SK-N-SH treated with all-trans-retinoic acid at 6 μM for 48 hours (cell line): ENCODE results near the gene PRKCE.

Source experiments
- ATAC-seq: fragments of 200-7000 bp; cut with Tn5 transposase; 3 replicates; pipeline ENCODE4 v1.9.1; 2020; ENCODE audit warnings: mild to moderate bottlenecking, moderate library complexity
- ARNTL ChIP-seq: fragments of 450-650 bp; formaldehyde crosslinking; IDR thresholded peaks from 2 replicates; pipeline ENCODE4 v1.5.0; 2020; ENCODE audit warnings: low read depth, mild to moderate bottlenecking, moderate library complexity, borderline replicate concordance
- BACH2 ChIP-seq: fragments of 250-450 bp; sonication (Bioruptor Pico); IDR thresholded peaks from 2 replicates; pipeline ENCODE4 v1.9.0; 2021; ENCODE audit warnings: mild to moderate bottlenecking, borderline replicate concordance
- GLIS3 ChIP-seq: fragments of 250-450 bp; sonication (Bioruptor Pico); IDR thresholded peaks from 2 replicates; pipeline ENCODE4 v1.5.0; 2020; ENCODE audit warnings: mild to moderate bottlenecking, moderate library complexity
- ISL1 ChIP-seq: fragments of 250-450 bp; sonication (Bioruptor Pico); IDR thresholded peaks from 2 replicates; pipeline ENCODE4 v2.1.2; 2022; ENCODE audit warnings: mild to moderate bottlenecking, moderate library complexity
- PPARA ChIP-seq: fragments of 250-450 bp; sonication (Bioruptor Pico); IDR thresholded peaks from 2 replicates; pipeline ENCODE4 v1.5.0; 2020; ENCODE audit warnings: mild to moderate bottlenecking, borderline replicate concordance
- RARB ChIP-seq: fragments of 250-450 bp; sonication (Bioruptor Pico); IDR thresholded peaks from 2 replicates; pipeline ENCODE4 v1.8.0; 2021; ENCODE audit warnings: mild to moderate bottlenecking, moderate library complexity
- SNAI2 ChIP-seq: fragments of 250-450 bp; sonication (Bioruptor Pico); IDR thresholded peaks from 2 replicates; pipeline ENCODE4 v1.5.0; 2020; ENCODE audit warnings: mild to moderate bottlenecking, moderate library complexity
- TCF4 ChIP-seq: fragments of 250-450 bp; sonication (Bioruptor Pico); IDR thresholded peaks from 2 replicates; pipeline ENCODE4 v1.8.0; 2021; ENCODE audit warnings: mild to moderate bottlenecking, moderate library complexity, borderline replicate concordance
- TOX ChIP-seq: fragments of 250-450 bp; sonication (Bioruptor Pico); IDR thresholded peaks from 2 replicates; pipeline ENCODE4 v1.8.0; 2021; ENCODE audit warnings: mild to moderate bottlenecking, moderate library complexity, borderline replicate concordance
- ZC3H10 ChIP-seq: fragments of 250-450 bp; sonication (Bioruptor Pico); IDR thresholded peaks from 2 replicates; pipeline ENCODE4 v1.5.1; 2021; ENCODE audit warnings: mild to moderate bottlenecking, moderate library complexity
- ZFP3 ChIP-seq: fragments of 250-450 bp; sonication (Bioruptor Pico); IDR thresholded peaks from 2 replicates; pipeline ENCODE4 v1.5.0; 2020; ENCODE audit warnings: mild to moderate bottlenecking, moderate library complexity
- ZFP30 ChIP-seq: fragments of 450-650 bp; formaldehyde crosslinking; IDR thresholded peaks from 2 replicates; pipeline ENCODE4 v1.5.0; 2022; ENCODE audit warnings: mild to moderate bottlenecking, moderate library complexity
- ZNF565 ChIP-seq: fragments of 450-650 bp; formaldehyde crosslinking; conservative IDR thresholded peaks from 2 replicates; pipeline ENCODE4 v1.5.0; 2020; ENCODE audit warnings: low read depth, mild to moderate bottlenecking, moderate library complexity
- ZNF70 ChIP-seq: fragments of 450-650 bp; formaldehyde crosslinking; IDR thresholded peaks from 2 replicates; pipeline ENCODE4 v1.5.0; 2020; ENCODE audit warnings: mild to moderate bottlenecking, moderate library complexity
- ZNF8 ChIP-seq: fragments of 450-650 bp; formaldehyde crosslinking; IDR thresholded peaks from 2 replicates; pipeline ENCODE4 v1.5.0; 2020; ENCODE audit warnings: mild to moderate bottlenecking, moderate library complexity
- TF ChIP-seq, protein P1 (sequence below): fragments of 250-450 bp; sonication (Bioruptor Pico); IDR thresholded peaks from 2 replicates; pipeline ENCODE4 v1.5.1; 2020; ENCODE audit warnings: low read depth, mild to moderate bottlenecking, moderate library complexity
- TF ChIP-seq, protein P2 (sequence below): fragments of 250-450 bp; sonication (Bioruptor Pico); IDR thresholded peaks from 2 replicates; pipeline ENCODE4 v1.8.0; 2021; ENCODE audit warnings: low read depth, mild to moderate bottlenecking, moderate library complexity, borderline replicate concordance
- TF ChIP-seq, protein P3 (sequence below): fragments of 250-450 bp; sonication (Bioruptor Pico); IDR thresholded peaks from 2 replicates; pipeline ENCODE4 v1.5.0; 2020; ENCODE audit warnings: mild to moderate bottlenecking, moderate library complexity

Gene PRKCE

DNA sequence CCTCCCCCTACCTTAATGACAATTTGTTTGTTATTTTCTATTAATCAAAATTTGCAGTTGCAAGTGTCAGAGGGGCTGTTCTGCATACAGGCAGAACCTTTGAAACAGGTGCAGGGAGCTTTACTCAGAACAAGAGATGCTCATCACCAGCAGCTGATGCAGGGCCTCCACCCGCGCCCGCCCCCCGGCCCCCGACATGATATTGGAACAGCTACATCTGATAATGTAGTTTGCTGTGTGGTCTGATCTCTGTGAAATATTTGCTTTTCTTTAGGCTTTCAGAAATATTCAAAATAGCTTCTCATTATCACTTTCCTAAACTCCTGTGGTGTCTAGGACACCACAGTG lies 130.0 kb downstream of the PRKCE start:
- no peak for TF ChIP-seq SNAI2 (CRISPR knock-in tag)
- TF ChIP-seq ZNF565: no peak
- no peak for TF ChIP-seq ISL1 (CRISPR knock-in tag)
- TF ChIP-seq PPARA (CRISPR knock-in tag): no peak
- TF ChIP-seq, protein P1, sequence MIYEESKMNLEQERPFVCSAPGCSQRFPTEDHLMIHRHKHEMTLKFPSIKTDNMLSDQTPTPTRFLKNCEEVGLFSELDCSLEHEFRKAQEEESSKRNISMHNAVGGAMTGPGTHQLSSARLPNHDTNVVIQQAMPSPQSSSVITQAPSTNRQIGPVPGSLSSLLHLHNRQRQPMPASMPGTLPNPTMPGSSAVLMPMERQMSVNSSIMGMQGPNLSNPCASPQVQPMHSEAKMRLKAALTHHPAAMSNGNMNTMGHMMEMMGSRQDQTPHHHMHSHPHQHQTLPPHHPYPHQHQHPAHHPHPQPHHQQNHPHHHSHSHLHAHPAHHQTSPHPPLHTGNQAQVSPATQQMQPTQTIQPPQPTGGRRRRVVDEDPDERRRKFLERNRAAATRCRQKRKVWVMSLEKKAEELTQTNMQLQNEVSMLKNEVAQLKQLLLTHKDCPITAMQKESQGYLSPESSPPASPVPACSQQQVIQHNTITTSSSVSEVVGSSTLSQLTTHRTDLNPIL (CRISPR knock-in tag): no peak
- TF ChIP-seq BACH2 (CRISPR knock-in tag): no peak
- TF ChIP-seq ARNTL (CRISPR knock-in tag): no peak
- TF ChIP-seq ZC3H10: no peak
- TF ChIP-seq ZNF8: no peak
- TF ChIP-seq, protein P2, sequence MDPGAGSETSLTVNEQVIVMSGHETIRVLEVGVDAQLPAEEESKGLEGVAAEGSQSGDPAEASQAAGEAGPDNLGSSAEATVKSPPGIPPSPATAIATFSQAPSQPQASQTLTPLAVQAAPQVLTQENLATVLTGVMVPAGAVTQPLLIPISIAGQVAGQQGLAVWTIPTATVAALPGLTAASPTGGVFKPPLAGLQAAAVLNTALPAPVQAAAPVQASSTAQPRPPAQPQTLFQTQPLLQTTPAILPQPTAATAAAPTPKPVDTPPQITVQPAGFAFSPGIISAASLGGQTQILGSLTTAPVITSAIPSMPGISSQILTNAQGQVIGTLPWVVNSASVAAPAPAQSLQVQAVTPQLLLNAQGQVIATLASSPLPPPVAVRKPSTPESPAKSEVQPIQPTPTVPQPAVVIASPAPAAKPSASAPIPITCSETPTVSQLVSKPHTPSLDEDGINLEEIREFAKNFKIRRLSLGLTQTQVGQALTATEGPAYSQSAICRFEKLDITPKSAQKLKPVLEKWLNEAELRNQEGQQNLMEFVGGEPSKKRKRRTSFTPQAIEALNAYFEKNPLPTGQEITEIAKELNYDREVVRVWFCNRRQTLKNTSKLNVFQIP (CRISPR knock-in tag): no peak
- no peak for TF ChIP-seq GLIS3 (CRISPR knock-in tag)
- TF ChIP-seq ZNF70 (CRISPR knock-in tag): no peak
- no peak for TF ChIP-seq ZFP3 (CRISPR knock-in tag)
- no peak for TF ChIP-seq TCF4 (CRISPR knock-in tag)
- TF ChIP-seq RARB: no peak
- TF ChIP-seq TOX (CRISPR knock-in tag): no peak
- TF ChIP-seq ZFP30 (CRISPR knock-in tag): no peak
- ATAC-seq: no peak

DNA sequence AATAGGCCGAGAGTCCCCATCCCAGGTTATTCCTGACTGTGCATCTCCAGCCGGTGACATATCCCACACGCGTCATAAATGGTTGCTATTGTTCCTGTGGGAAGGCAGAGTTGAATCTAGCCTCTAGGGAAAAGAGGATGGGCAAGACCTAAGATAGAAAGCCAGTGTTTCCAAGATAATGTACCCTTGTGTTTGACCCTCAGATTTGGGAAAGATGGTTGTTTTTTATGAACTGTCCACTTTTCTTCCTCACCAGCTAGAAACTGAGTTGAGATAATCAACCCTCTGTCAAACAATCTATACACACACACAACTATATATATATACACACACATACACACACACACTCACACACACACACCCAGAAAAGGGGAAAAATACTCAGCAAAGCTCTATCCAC lies 131.0 kb downstream of the PRKCE start:
- ATAC-seq: no peak
- no peak for TF ChIP-seq ZNF565
- no peak for TF ChIP-seq ZC3H10
- TF ChIP-seq SNAI2 (CRISPR knock-in tag): no peak
- TF ChIP-seq, protein P3, sequence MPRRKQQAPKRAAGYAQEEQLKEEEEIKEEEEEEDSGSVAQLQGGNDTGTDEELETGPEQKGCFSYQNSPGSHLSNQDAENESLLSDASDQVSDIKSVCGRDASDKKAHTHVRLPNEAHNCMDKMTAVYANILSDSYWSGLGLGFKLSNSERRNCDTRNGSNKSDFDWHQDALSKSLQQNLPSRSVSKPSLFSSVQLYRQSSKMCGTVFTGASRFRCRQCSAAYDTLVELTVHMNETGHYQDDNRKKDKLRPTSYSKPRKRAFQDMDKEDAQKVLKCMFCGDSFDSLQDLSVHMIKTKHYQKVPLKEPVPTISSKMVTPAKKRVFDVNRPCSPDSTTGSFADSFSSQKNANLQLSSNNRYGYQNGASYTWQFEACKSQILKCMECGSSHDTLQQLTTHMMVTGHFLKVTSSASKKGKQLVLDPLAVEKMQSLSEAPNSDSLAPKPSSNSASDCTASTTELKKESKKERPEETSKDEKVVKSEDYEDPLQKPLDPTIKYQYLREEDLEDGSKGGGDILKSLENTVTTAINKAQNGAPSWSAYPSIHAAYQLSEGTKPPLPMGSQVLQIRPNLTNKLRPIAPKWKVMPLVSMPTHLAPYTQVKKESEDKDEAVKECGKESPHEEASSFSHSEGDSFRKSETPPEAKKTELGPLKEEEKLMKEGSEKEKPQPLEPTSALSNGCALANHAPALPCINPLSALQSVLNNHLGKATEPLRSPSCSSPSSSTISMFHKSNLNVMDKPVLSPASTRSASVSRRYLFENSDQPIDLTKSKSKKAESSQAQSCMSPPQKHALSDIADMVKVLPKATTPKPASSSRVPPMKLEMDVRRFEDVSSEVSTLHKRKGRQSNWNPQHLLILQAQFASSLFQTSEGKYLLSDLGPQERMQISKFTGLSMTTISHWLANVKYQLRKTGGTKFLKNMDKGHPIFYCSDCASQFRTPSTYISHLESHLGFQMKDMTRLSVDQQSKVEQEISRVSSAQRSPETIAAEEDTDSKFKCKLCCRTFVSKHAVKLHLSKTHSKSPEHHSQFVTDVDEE (CRISPR knock-in tag): no peak

DNA sequence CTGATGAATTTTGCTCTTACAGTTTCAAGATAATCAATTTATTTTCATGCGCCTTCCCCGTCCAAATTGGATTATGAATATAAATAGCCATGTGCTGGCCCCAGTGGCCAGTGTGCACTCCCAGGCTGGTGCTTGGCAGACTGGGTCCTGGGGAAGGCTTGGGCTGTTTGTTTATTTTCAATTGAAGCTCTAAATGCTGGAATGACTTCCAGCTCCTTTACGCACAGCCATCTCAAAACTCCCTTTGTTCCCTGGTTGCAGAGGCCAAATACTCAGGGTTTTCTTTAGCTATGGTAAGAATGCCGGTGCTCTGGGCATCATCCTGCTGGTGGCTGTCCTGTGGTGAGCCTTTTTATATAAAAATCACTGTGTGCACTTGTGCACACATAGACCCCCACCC lies 131.5 kb downstream of the PRKCE start:
- TF ChIP-seq RARB (no peak), TCF4 (CRISPR knock-in tag) (peak; percentile 30; the same call in 1 of the 2 replicates)
- ATAC-seq: no peak

DNA sequence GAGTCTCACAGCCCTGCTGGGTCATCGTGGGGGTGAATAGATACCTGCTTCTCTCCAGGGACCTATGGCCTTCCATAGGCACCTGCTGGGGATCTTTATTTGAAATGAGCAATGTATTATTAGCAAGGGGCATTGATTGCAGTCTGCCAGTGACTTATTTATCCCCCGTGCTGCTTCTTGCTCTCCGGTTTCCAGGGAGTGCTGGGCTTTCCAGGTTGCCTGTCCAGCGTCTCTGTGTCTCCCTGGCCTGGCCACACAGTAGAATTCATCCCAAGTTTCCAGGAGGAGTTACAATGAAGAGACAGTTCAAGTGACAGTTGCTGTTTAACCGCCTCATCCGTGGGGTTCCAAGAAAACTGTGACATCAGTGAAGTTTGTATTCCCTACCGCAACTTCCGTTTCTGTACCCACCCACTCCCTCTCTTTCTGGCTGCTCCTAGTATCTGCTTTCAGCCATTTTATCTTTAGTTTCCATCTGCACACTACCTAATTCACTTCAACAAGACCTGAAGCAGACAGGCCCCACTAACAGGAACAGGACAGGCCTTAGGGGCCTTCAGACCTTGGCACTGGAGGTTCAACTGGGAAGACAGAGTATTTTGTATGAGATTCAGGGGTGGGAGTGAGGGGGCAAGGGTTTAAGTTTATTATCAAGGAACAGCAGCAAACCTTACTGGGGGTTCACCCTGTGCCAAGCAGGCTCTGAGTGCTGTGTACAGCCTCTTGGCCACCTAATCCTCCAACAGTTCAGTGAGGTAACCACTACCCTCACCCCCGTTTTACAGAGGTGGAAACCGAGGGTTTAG lies 134.8 kb downstream of the PRKCE start:
- ATAC-seq: no peak; the same call in 2 of the 3 replicates
- no peak for TF ChIP-seq PPARA (CRISPR knock-in tag)
- TF ChIP-seq ZFP3 (CRISPR knock-in tag): no peak
- TF ChIP-seq, protein P3 (CRISPR knock-in tag): 0 out of 2 replicates have a peak, but pooled peaks have one; percentile 27
- peak; percentile 50; the same call in 1 of the 2 replicates for TF ChIP-seq TCF4 (CRISPR knock-in tag)
- TF ChIP-seq ZNF70 (CRISPR knock-in tag): peak; percentile 27; the same call in 1 of the 2 replicates
- TF ChIP-seq SNAI2 (CRISPR knock-in tag): no peak
- TF ChIP-seq, protein P2 (CRISPR knock-in tag): no peak
- no peak for TF ChIP-seq ZC3H10
